Sigmoid colon (tissue), 4 donors: ENCODE data around the gene KDM6A.

Source experiments
- CTCF ChIP-seq, 4 experiments: fragments of 450-650 bp in 3 of 4; fragments of 200-600 bp in 1 of 4; IDR thresholded peaks; one replicate each; pipeline ENCODE4 v1.5.1; 2016 to 2019; ENCODE audit warnings: antibody characterized with exemption in 4 of 4, mild to moderate bottlenecking in 3 of 4, moderate library complexity in 2 of 4
- POLR2AphosphoS5 ChIP-seq, 4 donors: sonication (generic); formaldehyde crosslinking; IDR thresholded peaks; one replicate each; pipeline ENCODE4 v1.6.1; 2017; ENCODE audit warnings: antibody characterized with exemption in 4 of 4

GRCh38 chrX:45157647-45158046 is 284.7 kb downstream of the KDM6A start:
- TF ChIP-seq CTCF (IDR thresholded peaks at IDR 0.05): no peak
- TF ChIP-seq POLR2AphosphoS5 (IDR thresholded peaks at IDR 0.05): no peak
